Stimulated activated CD4-positive, alpha-beta T cell treated with anti-CD3 and anti-CD28 coated beads, Interleukin-4, amount 100 ng/mL, for 4 hours (primary cell): Measurements from ENCODE around the gene PRIMPOL.
"Not testable (repeated sequence)": the region's sequence is repeated elsewhere in the genome, so short reads cannot be mapped to it uniquely, and the experiment has no call there.

Experiments used
- DNase-seq, 2 experiments: peaks; one replicate each; pipeline ENCODE4 v3.0.0-alpha.2; 2020

PRIMPOL gene, protein sequence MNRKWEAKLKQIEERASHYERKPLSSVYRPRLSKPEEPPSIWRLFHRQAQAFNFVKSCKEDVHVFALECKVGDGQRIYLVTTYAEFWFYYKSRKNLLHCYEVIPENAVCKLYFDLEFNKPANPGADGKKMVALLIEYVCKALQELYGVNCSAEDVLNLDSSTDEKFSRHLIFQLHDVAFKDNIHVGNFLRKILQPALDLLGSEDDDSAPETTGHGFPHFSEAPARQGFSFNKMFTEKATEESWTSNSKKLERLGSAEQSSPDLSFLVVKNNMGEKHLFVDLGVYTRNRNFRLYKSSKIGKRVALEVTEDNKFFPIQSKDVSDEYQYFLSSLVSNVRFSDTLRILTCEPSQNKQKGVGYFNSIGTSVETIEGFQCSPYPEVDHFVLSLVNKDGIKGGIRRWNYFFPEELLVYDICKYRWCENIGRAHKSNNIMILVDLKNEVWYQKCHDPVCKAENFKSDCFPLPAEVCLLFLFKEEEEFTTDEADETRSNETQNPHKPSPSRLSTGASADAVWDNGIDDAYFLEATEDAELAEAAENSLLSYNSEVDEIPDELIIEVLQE

DNA sequence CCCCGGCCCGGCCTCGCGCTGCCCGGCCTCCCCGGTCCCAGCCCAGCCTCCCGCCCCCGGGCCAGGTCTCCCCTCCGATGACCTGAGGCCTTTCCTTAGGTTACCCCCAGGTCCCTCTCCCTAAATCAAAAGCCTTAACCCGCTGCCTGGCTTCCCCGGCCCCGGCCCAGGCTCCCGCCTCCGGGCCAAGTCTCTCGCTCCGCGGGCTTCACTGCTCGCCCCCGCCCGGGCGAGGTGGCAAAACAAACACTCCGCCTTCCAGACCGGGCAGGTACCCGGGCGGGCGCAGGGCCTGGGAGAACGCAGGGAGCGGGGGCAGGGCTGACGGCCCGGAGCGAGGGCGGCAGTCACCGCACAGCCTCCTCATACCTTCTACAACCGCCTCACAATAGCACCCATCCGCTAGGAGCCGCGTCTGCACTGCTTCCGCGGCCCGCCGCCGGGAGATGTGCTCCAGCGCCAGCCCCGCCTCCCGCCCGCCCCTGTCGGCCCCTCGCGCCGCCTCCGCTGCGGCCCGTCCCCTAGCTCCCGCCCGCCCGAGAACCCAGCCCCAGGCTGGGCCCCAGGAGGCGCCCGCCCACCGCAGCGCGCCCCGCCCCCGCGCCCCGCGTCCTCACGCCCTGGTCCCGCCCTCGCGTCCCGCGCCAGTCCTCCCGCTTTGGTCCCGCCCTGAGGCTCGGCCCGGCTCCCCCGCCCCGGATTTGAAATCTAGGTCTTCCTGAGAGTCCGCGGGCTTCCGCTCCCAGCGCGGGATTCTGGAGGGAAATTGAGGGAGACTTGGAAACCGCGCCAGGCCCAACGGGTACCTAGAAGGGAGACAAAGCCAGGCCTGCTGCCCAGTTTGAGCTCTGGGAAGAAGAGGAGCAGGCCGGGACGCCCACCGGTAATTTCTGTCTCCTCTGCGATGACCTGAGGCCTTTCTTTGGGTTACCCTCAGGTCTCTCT lies at the start of gene PRIMPOL, which contains the start of gene CASP3:
TSS of gene PRIMPOL (plus strand) at position 713 of the 945 bp plus-strand sequence. CDS start 7,403 bp downstream, outside the sequence.
TSS of gene CASP3 (minus strand) at position 422 of the 945 bp plus-strand sequence. CDS start 10,994 bp downstream, outside the sequence.
- DNase-seq, result peak; percentile 94 to 96

DNA sequence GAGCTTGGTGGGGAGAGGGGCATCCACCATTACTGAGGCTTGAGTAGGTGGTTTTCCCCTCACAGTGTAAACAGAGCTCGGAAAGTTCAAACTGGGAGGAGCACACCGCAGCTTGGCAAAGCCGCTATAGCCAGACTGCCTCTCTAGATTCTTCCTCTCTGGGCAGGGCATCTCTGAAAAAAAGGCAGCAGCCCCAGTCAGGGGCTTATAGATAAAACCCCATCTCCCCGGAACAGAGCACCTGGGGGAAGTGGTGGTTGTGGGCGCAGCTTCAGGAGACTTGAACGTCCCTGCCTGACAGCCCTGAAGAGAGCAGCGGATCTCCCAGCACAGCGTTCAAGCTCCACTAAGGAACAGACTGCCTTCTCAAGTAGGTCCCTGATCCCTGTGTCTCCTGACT lies 48.6 kb upstream of the PRIMPOL start:
- not testable (repeated sequence) for DNase-seq

DNA sequence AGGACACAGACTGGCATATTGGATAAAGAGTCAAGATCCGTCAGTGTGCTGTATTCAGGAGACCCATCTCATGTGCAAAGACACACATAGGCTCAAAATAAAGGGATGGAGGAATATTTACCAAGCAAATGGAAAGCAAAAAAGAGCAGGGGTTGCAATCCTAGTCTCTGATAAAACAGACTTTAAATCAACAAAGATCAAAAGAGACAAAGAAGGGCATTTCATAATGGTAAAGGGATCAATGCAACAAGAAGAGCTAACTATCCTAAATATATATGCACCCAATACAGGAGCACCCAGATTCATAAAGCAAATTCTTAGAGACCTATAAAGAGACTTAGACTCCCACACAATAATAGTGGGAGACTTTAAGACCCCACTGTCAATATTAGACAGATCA lies 46.7 kb upstream of the PRIMPOL start:
- DNase-seq, result not testable (repeated sequence)

DNA sequence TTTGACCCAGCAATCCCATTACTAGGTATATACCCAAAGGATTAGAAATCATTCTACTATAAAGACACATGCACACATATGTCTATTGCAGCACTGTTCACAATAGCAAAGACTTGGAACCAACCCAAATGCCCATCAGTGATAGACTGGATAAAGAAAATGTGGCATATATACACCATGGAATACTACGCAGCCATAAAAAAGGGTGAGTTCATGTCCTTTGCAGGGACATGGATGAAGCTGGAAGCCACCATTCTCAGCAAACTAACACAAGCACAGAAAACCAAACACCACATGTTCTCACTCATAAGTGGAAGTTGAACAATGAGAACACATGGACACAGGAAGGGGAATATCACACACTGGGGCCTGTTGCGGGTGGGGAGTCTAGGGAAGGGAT lies 42.1 kb upstream of the PRIMPOL start:
- DNase-seq, result not testable (repeated sequence)

DNA sequence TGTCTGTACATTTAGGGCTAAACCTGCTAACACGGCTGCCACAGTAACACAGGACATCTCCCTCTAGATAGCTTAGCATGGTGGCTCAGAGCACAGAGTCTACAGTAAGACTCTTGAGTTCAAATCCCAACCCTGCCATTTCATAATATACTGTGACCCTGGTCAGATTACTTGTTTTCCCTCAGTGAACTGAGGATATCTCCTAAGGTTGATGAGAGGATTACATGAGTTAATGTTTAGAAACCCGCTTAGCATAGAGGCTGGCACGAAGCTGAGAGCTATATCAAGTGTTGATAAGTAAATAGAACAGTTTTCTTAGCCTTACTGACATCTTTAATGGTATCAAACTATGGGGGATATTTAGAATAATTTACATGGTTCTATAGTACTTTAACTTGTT lies 37.5 kb upstream of the PRIMPOL start:
- no peak for DNase-seq

DNA sequence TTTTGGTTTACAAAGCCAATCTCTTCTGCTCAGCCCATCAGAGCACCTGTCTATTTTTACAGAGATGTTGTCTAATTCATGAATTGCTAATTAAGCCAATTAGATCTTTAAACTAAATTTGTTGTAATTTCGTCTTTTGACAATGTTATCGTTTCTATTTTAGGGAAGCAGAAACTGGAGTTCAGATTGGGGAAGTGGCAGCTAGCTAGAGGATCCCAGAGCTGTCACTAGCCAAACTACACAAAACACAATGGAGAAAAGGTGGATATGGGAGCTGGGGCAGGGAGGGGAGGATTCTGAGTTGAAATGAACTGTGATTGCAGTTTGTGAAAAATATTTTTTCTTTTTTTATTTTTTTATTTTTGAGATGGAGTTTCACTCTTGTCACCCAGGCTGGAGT lies 36.1 kb upstream of the PRIMPOL start:
- no peak for DNase-seq

DNA sequence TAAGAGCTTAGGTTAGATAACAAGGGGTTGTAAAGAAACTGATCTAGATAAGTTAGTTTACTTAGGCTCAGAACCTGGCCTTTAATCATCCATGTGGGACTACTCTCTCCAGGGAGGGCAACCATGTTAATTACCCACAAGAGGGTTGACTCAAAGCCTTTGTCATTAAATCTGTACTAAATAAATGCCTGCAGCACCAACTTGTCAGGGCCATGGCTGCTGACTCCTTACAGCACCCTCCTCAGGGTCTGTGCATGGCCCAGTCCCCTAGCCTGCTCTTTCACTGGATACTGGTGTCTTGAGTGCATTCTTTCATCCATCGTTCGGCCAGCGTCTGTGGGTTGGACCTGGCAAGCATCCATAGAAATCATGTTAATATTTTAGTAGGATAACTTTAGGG lies 35.0 kb upstream of the PRIMPOL start:
- DNase-seq, result no peak

DNA sequence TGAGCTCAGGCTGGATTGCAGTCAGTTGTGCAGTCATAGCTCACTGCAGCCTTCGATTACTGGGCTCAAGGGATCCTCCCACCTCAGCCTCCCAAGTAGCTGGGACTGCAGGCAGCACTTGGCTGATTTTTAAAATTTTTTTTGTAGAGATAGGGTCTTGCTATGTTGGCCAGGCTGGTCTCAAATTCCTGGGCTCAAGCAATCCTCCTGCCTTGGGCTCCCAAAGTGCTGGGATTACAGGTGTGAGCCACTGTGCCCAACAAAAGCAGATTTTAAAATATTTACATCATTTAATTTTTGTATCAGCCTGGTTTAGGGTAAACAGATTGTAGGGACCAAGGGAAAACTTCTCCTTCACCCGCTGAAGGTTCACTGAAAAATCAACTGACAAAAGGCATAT lies 33.4 kb upstream of the PRIMPOL start:
- not testable (repeated sequence) for DNase-seq

DNA sequence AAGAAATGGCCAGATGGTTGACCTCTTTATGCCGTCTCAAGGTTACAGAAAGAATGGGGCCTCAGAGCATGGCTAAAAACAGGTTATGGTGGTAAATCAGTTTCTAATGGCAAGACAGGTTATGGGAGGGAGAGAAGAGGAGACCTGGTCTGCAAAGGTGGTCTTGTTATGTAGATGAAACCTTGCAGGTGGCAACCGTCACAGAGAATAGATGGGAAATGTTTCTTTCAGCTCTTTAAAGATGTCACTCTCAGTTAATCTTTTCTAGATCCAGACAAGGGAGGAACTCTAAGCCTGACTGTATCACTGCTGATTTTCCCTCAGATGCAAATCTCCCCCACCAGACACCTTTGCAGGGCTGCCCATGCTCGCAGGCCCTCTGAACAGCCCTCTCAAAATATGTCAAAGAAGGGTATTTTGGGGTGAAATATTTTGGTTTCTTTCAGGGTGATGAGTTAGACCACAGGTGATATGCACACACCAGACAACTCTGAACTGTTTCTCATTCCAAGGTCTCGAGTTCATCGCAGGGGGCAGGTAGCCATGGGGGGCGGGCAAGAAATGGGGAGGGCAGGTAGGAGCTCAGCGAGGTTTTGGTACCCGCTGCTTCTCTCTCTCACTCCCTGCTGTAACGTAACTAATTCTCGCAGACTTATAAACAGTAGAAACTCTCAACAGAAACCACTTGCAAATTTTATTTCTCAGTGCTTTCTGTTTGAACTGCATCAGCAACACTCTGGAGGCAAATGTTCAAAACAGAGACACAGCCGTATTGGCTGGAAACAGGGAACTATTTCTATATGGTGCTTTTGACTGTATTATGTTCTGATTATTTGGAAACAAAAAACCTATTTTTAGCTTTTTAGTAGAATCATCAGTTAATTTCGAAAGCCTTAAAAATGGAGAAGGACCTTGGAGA lies 32.6 kb upstream of the PRIMPOL start:
- no peak for DNase-seq

DNA sequence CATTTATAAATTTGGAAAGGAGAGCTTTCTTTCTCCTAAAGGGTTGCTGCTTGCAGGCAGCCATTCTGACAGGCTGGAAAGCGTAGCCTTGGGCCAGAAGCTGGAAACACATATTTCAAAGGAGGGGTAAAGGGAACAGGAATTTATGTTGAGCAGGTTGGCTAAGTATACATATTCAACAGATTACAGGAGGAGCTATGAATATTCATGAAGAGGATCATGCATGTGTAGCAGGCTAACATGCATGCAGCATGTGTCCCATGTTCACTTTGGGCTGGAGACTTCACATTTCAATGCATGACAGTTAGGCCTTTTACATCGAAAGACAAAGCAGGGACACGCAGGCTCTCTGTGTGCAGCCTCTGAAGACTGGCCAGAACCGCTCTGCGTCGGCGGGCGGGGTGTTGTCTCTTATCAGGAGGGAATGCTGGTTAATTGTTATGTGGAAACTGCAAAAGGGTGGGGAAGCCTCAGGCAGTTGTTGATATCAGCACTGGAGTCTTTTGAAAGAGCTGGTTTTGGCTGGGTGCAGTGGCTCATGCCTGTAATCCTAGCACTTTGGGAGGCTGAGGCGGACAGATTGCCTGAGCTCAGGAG lies 31.8 kb upstream of the PRIMPOL start:
- no peak for DNase-seq

DNA sequence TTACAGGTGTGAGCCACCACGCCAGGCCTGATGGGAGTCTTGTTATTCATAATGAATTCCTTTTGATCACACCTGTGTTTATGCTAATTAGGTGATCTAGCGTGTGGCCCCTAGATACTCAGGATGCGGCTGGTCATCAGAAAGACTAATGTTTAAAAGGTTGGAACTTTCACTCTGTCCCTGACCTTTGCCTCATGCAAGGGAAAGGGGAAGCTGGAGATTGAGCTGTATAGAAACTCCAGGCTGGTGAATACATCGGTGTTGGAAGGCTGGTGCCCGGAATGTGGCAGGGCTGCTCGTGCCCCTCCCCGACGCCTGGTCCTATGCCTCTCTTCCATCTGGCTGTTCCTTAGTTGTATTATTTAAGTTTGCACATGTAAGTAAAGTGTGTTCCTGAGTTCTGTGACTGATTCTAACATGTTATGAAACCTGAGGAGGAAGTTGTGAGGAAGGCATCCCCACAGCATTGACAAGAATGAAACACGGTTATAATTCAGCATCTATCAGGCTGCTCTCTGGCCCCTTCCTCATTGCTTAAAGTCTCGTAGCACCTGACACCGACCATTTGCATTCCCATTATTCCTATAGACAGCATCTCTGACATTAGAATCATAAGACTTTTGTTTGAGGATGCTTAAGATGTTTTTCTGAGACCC lies 29.2 kb upstream of the PRIMPOL start:
- DNase-seq, result no peak

DNA sequence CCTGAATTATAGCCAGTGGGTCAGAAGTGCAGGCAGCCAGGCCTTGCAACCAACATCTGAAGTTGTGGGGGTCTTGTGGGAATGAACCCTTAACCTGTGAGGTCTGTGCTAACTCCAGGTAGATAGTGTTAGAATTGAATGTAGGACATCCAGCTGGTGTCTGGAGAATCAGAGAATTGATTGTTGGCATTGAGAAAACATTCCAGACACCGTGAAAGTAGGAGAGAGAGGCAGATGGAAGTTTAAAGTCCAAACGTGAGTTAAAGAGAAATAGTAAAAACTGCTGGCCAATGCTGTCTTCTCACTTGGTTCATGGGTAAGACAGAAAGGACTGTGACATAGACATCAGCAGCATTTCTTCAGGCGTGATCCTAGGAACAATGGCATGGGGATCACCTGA lies 28.0 kb upstream of the PRIMPOL start:
- DNase-seq, result no peak

DNA sequence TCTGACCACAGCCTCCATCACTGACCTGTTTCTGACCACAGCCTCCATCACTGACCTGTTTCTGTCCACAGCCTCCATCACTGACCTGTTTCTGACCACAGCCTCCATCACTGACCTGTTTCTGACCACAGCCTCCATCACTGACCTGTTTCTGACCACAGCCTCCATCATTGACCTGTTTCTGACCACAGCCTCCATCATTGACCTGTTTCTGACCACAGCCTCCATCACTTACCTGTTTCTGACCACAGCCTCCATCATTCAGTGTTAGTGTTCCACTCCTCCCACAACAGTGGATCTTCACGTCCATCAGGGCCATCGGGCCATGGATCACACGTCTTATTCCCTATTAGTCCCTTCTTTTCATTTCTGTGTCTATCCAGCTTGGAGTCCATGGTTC lies 25.0 kb upstream of the PRIMPOL start:
- DNase-seq, result not testable (repeated sequence)

DNA sequence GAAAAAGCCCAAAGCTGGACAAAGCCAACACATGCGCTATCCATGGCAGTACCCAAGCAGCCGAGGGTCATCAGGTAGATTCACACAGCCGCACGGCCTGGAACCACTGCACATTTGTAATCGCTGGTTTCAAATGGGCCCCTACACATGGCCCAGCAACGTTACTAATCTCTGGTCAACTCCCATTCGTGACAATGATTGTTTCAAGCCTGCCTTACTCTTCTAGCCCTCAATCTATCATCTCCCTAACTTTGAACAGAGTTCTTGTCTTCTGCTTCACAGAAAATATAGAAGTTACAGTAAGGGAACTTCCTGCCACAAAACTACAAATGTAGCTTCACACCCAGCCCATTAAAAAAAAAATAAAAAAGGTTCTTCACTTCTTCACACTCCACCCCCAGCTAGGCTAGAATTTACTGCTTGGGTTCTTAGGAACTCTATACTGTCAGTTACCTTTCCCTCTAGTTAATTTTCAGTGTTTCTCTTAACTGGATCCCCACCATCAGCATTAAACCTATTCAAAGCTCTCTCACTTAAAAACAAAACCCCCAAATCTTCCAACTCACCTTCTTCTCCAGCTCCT lies 24.5 kb upstream of the PRIMPOL start:
- no peak for DNase-seq

DNA sequence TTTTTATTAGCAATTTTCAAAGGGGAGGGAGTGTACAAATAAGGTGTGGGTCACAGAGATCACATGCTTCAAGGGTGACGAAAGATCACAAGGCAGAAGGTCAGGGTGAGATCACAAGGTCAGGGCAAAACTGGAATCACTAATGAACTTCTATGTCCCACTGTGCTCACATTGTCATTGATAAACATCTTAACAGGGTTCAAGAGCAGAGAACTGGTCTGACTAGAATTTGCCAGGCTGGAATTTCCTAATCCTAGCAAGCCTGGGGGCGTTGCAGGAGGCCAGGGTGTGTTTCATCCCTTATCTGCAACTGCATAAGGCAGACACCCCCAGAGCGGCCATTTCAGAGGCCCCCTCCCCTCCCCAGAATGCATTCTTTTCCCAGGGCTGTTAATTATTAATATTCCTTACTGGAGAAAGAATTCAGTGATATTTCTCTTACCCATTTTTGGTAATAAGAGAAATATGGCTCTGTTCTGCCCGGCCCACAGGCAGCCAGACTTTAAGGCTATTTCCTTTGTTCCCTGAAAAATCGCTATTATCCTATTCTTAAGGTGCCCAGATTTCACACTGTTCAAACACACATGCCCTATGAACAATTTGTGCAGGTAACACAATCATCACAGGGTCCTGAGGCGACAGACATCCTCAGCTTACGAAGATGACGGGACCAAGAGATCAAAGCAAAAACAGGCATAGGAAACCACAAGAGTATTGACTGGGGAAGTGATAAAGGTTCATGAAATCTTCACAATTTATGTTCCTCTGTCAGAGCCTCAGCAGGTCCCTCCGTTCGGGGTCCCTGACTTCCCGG lies 23.5 kb upstream of the PRIMPOL start:
- DNase-seq, result not testable (repeated sequence)

DNA sequence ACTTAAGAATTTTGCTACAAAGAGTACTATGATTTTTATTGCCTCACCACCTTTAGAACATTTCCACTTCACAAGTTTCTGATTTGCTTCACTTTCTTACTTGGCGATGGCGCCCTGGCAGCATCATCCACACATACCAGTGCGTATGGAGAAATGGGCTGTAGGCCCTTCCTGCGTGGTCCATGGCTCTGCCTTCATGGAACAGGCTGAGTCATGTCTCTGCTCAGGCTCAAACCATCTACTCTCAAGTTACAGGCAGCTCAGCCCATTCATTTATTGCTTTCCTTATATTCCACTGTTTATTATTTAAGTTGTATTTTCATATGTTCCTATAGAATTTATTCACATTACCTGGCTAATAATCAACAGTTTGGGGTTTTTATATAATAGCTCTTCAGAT lies 21.4 kb upstream of the PRIMPOL start:
- DNase-seq, result no peak

DNA sequence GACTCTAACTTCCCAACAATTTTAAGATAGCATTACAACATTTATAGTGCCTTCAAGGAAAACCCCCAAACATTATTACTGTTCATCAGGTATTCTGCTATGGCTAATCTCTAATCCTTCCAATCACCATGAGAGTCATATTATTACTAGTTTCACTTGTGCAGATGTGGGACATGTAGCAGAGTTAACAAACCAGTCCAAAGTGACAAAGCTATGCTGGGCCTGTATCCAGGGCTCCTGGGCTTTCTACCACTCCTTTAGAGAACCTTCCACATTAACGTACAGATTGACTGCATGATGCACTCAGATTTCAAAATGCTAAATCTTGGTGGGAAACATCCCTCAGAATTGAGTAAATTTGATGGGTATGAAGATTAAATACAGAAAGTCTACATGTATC lies 16.7 kb upstream of the PRIMPOL start:
- DNase-seq, result no peak

DNA sequence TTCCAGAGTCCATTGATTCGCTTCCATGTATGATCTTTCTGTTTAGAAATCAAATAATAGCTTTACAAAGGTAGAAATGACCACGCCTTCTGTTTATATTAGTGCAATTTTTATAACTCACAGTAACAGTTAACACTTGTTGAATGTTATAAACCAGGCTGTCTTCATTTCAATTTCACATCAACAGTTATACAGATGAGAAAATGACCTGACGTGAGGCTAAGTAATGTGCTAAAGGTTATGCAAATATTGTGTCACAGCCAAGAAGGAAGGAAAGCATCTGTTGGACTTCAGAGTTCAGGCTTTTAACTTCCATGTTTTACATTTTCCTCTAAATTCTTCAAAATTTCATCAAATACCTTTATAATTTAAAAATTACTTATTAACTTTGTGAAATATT lies 14.2 kb upstream of the PRIMPOL start:
- DNase-seq, result no peak

DNA sequence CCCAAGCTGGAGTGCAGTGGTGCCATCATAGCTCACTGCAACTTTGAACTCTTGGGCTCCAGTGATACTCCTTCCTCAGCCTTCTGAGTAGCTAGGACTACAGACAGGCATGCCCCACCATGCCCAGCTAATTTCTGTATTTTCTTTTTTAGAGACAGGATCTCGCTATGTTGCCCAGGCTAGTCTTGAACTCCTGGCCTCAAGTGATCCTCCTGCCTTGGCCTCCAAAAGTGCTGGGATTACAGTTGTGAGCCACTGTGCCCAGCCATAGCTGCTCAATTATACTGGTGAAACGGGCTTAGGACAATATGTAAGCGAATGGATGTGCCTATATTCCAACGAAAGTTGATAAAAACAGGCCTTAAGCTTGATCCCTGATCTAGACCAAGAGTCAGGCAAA lies 13.4 kb upstream of the PRIMPOL start:
- no peak for DNase-seq

DNA sequence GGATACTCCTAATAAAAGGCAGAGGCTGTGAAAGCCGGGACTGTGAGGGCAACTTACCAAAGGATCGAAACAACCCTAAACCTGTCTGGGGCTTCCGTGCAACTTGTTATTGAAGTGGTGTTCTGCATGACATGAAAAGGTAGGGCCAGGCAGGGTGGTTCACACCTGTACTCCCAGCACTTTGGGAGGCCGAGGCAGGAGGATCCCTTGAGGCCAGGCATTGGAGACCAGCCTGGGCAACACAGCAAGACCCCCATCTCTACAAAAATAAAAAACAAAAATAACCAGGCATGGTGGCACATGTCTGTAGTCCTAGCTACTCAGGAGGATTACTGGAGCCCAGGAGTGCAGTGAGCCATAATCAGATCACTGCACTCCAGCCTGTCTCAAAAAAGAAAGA lies 12.6 kb upstream of the PRIMPOL start:
- DNase-seq, result no peak
